VCaP (cell line): ENCODE results near the gene SMPX.
"Not testable (repeated sequence)": the region's sequence is repeated elsewhere in the genome, so short reads cannot be mapped to it uniquely, and the experiment has no call there.

Experiments used
- H3K27ac ChIP-seq: fragments of 450-650 bp; 2 replicates; pipeline ENCODE4 v1.5.1; 2017
- TF ChIP-seq, protein P1 (sequence below): fragments of 450-650 bp; conservative IDR thresholded peaks from 2 replicates; pipeline ENCODE4 v1.5.1; 2017; ENCODE audit warnings: mild to moderate bottlenecking, moderate library complexity

SMPX gene

DNA sequence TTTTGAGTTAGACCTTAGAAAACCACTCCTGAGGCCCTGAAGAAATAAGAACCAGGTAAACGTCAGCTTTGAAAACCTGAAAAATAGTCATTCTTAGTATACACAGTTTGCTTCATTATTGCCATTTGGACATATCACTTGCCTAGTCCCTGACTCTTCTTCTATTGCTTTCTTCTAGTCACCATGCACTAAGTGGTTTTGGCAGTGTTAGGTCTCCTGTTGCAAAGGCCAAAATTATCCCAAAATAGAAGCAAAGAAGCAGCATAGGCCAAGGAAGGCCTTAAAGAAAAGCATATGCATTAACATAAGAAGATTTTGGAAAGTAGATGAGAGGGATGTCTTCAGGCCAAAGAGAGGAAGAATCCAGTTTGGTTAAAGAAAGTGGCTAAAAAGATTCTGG lies 24.1 kb upstream of the SMPX start:
- TF ChIP-seq, protein P1, sequence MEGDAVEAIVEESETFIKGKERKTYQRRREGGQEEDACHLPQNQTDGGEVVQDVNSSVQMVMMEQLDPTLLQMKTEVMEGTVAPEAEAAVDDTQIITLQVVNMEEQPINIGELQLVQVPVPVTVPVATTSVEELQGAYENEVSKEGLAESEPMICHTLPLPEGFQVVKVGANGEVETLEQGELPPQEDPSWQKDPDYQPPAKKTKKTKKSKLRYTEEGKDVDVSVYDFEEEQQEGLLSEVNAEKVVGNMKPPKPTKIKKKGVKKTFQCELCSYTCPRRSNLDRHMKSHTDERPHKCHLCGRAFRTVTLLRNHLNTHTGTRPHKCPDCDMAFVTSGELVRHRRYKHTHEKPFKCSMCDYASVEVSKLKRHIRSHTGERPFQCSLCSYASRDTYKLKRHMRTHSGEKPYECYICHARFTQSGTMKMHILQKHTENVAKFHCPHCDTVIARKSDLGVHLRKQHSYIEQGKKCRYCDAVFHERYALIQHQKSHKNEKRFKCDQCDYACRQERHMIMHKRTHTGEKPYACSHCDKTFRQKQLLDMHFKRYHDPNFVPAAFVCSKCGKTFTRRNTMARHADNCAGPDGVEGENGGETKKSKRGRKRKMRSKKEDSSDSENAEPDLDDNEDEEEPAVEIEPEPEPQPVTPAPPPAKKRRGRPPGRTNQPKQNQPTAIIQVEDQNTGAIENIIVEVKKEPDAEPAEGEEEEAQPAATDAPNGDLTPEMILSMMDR: no peak
- H3K27ac ChIP-seq: no peak overlapping the region

DNA sequence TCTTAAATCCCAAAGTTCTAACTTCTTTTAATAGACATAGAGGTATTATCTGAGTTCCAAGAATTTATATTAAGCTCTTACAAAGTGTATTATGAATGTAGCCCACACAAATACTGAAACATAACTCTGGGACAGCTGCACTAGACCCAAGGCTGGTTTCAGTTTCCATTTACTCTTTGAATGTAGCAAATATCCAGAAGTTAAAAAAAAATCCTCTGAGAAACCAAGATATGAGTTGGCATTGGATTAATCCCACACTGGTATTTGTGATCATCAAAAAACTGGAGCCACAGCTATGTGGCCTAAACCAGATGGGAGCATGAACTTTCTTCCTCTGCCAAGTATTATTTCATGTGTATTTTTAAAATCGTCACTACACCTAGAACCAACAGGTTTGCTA lies 23.6 kb upstream of the SMPX start:
- H3K27ac ChIP-seq: no peak overlapping the region
- TF ChIP-seq, protein P1: no peak

DNA sequence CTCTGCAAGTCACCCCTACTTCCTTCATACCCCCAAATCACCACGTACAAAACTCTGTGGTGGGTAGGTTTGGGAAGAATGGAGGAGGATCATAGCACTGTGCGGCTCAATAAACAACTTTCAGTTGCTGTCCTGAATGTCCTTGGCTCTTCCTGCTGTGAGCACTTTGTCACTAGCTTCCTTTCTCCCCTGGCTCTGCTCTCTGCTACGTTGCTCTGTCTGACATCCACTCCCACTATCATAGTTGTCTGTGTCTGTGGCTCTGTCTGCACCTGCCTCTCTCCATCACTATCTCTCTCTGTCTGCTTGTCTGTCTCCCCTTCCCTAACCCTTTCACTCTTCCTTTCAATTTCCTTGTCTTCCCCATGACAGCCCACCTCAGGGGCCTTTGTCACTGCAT lies 21.2 kb upstream of the SMPX start:
- TF ChIP-seq, protein P1: no peak
- H3K27ac ChIP-seq: no peak overlapping the region

DNA sequence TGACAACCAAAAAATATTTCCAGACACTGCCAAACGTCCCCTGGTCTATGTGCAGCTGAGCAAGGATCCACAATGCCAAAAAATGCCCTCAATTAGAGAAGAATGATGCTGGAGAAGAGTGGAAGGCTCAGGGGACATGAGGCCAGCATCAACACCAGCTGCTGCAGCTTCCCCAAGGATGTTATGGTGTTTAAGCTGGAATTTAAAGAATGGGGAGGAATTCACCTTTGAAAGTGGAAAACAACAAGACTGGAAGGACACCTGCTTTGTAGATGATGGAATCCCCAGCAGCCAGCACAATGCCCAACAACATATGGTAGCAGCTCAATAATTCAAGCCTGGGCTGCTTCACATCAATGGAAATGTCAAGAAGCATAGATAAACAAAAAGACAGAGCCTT lies 20.3 kb upstream of the SMPX start:
- no peak overlapping the region for H3K27ac ChIP-seq
- TF ChIP-seq, protein P1: no peak

DNA sequence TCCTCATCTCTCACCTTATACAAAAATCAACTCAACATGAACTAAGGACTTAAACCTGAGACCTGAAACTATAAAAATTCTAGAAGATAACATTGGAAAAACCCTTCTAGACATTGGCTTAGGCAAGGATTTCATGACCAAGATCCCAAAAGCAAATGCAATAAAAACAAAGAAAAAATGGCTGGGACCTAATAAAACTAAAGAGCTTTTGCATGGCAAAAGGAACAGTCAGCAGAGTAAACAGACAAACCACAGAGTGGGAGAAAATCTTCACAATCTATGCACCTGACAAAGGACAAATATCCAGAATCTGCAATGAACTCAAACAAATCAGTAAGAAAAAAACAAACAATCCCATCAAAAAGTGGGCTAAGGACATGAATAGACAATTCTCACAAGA lies 17.2 kb upstream of the SMPX start:
- not testable (repeated sequence) for H3K27ac ChIP-seq

DNA sequence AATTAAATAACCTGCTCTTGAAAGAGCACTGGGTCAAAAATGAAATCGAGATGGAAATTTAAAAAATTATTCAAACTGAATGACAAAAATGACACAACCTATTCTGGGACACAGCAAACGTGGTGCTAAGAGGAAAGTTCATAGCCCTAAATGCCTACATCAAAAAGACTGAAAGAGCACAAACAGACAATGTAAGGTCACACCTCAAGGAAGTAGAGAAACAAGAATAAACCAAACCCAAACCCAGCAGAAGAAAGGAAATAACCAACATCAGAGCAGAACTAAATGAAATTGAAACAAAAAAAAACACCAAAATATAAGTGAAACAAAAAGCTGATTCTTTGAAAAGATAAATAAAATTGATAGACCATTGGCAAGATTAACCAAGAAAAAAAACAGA lies 15.1 kb upstream of the SMPX start:
- H3K27ac ChIP-seq: not testable (repeated sequence)

DNA sequence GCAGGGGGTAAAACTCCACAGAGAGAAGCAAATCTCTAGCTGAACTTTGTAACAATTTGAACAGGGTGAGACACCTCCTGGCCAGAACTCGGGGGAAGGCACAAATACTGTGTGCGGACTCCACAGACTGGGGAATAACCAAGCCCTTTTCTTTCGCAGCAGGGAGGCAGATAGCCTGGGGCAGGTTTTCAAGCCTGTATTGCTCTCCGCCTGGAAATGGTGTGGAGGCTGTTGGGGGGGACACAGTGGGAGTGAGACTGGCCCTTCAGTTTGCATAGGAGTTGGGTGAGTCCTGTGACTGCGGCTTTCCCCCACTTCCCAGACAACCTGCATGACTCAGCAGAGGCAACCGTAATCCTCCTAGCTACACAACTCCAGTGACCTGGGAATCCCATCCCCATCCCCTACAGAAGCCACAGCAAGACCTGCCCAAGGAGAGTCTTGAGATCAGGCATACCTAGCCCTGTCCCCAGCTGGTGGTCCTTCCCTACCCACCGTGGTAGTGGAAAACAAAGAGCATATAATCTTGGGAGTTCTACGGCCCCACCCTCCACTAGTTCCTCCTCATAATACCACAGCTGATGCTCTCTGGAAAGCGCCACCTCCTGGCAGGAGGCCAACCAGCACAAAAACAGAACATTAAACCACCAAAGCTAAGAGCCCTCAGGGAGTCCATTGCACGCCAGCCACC lies 12.9 kb upstream of the SMPX start:
- TF ChIP-seq, protein P1: no peak
- H3K27ac ChIP-seq: no peak overlapping the region

DNA sequence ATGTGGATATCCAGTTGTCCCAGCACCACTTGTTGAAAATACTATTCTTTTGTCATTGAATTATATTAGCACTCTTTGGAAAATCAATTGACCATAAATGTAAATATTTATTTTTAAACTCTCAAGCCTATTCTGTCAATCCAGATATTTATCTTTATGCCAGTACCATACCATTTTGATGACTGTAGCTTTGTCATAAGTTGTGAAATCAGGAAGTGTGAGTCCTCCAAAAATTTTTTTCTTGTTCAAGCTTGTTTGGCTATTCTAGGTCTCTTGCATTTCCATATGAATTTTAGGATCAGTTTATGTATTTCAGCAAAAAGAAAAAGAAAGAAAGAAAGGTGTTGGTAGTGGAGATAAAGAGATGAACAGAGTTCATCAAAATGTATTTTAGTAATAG lies 8.2 kb upstream of the SMPX start:
- TF ChIP-seq, protein P1: no peak
- no peak overlapping the region for H3K27ac ChIP-seq

DNA sequence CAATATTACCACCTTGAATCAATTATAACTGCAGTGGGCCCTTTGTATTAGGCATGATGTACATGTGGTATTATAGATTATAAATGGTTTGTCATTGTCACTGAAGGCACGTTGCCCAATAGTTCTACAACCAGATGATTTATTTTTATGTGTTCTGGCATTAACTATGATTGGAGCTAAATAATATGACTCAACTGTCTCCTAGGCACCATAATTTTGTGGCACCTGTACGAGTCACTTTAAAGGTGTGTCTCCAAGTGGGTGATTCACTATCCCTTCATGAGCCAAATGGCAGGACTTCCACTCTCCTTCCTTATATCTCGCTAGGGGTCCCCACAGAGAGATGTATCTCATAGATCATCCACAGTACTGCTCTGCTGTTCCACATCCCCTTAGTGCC lies 6.1 kb upstream of the SMPX start:
- no peak overlapping the region for H3K27ac ChIP-seq
- TF ChIP-seq, protein P1: no peak
